Right lobe of liver (tissue), 4 donors: ENCODE results near the gene CYP46A1.

Experiments used
- CTCF ChIP-seq, 4 donors: fragments of 200-600 bp in 3 of 4; fragments of 450-650 bp in 1 of 4; IDR thresholded peaks; one replicate each; pipeline versions ENCODE4 v1.5.1 to v1.8.0; 2016 to 2022; ENCODE audit warnings: antibody characterized with exemption in 4 of 4, mild to moderate bottlenecking in 2 of 4
- POLR2A ChIP-seq: fragments of 450-650 bp; IDR thresholded peaks from one replicate; pipeline ENCODE4 v1.6.1; 2017; ENCODE audit warnings: antibody characterized with exemption, mild to moderate bottlenecking
- donor health status: DM: no; HTN: no; CAD: no.
- donor health status: DM: no; HTN: no; CAD: no.
- donor health status: DM: no; HTN: yes; CAD: no.

GRCh38 chr14:99757331-99758070 is 73.4 kb downstream of the CYP46A1 start:
- TF ChIP-seq CTCF (IDR thresholded peaks at IDR 0.05): no peak
- no peak for TF ChIP-seq POLR2A
